Measurements from ENCODE around the gene ZDHHC23. TPM values are rescaled to one million over a fixed set of nuclear protein-coding genes. Genes with fewer than 3 reads are reported as not detected.
A peak's percentile ranks its signal among the peaks of the same experiment; 100 is the strongest.

Gene ZDHHC23
- total and polyA plus RNA-seq, 10 of the 15 experiments (the other 5 are each of a cell fraction or from before 2014, with no cell fraction given) = 0.79 to 4.6 (median 2.9) TPM

- WGBS (ENCODE audit: insufficient coverage, insufficient replicate concordance, low lambda C conversion rate, missing lambda C conversion rate) = 44% methylated on average over 7 of the region's 7 CpGs
- in situ Hi-C loops (cut with MboI) (no loop called here), intact Hi-C loops (cut with micrococcal nuclease; ENCODE audit: unreplicated experiment) (loop anchor here (5.0 kb wide), 1 partner anchor 110 kb away; the partner anchor contains the start of genes CCDC191 and QTRT2)
- Histone ChIP-seq H3K36me3 (ENCODE audit: control insufficient read depth in 2 of 2, insufficient read depth in 2 of 2, low read length in 1 of 2) (no peaks in the 10 kb centered on the region), H3K27ac (ENCODE audit: control insufficient read depth, insufficient read depth) (no peak overlapping the region), H4K20me1 (ENCODE audit: control insufficient read depth, insufficient read depth) (no peaks in the 10 kb centered on the region), H3K79me2 (ENCODE audit: control insufficient read depth, insufficient read depth, low read length) (no peaks in the 10 kb centered on the region), H3K9me3 (replicated peaks; ENCODE audit: control insufficient read depth, insufficient read depth, low read length) (no peaks in the 10 kb centered on the region), H3K4me1 (ENCODE audit: control insufficient read depth, insufficient read depth, low read length) (no peaks in the 10 kb centered on the region), H2AFZ (ENCODE audit: control insufficient read depth, low read depth, low read length) (peak overlapping the region; percentile 65), H3K27me3 (replicated peaks in 1 of 2; ENCODE audit: control insufficient read depth in 2 of 2, insufficient read depth in 2 of 2, low read length in 1 of 2) (no peaks in the 10 kb centered on the region), H3K9ac (ENCODE audit: control insufficient read depth, insufficient read depth, low read length) (no peak overlapping the region), H3K4me3 (0 out of 2 replicates have a peak overlapping the region, but pooled peaks have one; percentile 57), H3K4me2 (ENCODE audit: control insufficient read depth, insufficient read depth) (peak overlapping the region; percentile 99)
- ATAC-seq = no peak
- ChIA-PET SMC1A (ENCODE audit: uncharacterized antibody, unreplicated experiment) (no interaction called here), CTCF (no interaction called here), RAD21 (ENCODE audit: unreplicated experiment) (no interaction called here), POLR2A (no interaction called here)
- DNase-seq (ENCODE audit: low read depth, low spot score) = no peak
- FAIRE-seq = no peak
- no TSS peak for BruUV-seq (replicated peaks)
- TF ChIP-seq SP1 (IDR thresholded peaks at IDR 0.05; ENCODE audit: low read depth, low read length) (no peak), KLF5 (IDR thresholded peaks at IDR 0.05; ENCODE audit: partially characterized antibody) (no peak), FOXK2 (IDR thresholded peaks at IDR 0.05) (no peak), ZNF207 (IDR thresholded peaks at IDR 0.05; ENCODE audit: borderline replicate concordance) (no peak), RUNX3 (IDR thresholded peaks at IDR 0.05; ENCODE audit: low read length) (no peak), POLR2AphosphoS2 (IDR thresholded peaks at IDR 0.05; ENCODE audit: low read depth, low read length) (no peak), MTA2 (IDR thresholded peaks at IDR 0.05; ENCODE audit: low read depth) (no peak), ESRRA (IDR thresholded peaks at IDR 0.05; ENCODE audit: low read length) (no peak)
- TF ChIP-seq, protein P1, sequence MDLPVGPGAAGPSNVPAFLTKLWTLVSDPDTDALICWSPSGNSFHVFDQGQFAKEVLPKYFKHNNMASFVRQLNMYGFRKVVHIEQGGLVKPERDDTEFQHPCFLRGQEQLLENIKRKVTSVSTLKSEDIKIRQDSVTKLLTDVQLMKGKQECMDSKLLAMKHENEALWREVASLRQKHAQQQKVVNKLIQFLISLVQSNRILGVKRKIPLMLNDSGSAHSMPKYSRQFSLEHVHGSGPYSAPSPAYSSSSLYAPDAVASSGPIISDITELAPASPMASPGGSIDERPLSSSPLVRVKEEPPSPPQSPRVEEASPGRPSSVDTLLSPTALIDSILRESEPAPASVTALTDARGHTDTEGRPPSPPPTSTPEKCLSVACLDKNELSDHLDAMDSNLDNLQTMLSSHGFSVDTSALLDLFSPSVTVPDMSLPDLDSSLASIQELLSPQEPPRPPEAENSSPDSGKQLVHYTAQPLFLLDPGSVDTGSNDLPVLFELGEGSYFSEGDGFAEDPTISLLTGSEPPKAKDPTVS (IDR thresholded peaks at IDR 0.05; ENCODE audit: low read depth, low read length) = no peak
- TF ChIP-seq, protein P2, sequence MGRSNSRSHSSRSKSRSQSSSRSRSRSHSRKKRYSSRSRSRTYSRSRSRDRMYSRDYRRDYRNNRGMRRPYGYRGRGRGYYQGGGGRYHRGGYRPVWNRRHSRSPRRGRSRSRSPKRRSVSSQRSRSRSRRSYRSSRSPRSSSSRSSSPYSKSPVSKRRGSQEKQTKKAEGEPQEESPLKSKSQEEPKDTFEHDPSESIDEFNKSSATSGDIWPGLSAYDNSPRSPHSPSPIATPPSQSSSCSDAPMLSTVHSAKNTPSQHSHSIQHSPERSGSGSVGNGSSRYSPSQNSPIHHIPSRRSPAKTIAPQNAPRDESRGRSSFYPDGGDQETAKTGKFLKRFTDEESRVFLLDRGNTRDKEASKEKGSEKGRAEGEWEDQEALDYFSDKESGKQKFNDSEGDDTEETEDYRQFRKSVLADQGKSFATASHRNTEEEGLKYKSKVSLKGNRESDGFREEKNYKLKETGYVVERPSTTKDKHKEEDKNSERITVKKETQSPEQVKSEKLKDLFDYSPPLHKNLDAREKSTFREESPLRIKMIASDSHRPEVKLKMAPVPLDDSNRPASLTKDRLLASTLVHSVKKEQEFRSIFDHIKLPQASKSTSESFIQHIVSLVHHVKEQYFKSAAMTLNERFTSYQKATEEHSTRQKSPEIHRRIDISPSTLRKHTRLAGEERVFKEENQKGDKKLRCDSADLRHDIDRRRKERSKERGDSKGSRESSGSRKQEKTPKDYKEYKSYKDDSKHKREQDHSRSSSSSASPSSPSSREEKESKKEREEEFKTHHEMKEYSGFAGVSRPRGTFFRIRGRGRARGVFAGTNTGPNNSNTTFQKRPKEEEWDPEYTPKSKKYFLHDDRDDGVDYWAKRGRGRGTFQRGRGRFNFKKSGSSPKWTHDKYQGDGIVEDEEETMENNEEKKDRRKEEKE (IDR thresholded peaks at IDR 0.05) = no peak
- TF ChIP-seq, protein P3, sequence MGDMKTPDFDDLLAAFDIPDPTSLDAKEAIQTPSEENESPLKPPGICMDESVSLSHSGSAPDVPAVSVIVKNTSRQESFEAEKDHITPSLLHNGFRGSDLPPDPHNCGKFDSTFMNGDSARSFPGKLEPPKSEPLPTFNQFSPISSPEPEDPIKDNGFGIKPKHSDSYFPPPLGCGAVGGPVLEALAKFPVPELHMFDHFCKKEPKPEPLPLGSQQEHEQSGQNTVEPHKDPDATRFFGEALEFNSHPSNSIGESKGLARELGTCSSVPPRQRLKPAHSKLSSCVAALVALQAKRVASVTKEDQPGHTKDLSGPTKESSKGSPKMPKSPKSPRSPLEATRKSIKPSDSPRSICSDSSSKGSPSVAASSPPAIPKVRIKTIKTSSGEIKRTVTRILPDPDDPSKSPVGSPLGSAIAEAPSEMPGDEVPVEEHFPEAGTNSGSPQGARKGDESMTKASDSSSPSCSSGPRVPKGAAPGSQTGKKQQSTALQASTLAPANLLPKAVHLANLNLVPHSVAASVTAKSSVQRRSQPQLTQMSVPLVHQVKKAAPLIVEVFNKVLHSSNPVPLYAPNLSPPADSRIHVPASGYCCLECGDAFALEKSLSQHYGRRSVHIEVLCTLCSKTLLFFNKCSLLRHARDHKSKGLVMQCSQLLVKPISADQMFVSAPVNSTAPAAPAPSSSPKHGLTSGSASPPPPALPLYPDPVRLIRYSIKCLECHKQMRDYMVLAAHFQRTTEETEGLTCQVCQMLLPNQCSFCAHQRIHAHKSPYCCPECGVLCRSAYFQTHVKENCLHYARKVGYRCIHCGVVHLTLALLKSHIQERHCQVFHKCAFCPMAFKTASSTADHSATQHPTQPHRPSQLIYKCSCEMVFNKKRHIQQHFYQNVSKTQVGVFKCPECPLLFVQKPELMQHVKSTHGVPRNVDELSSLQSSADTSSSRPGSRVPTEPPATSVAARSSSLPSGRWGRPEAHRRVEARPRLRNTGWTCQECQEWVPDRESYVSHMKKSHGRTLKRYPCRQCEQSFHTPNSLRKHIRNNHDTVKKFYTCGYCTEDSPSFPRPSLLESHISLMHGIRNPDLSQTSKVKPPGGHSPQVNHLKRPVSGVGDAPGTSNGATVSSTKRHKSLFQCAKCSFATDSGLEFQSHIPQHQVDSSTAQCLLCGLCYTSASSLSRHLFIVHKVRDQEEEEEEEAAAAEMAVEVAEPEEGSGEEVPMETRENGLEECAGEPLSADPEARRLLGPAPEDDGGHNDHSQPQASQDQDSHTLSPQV (IDR thresholded peaks at IDR 0.05) = no peak
- TF ChIP-seq, protein P4, sequence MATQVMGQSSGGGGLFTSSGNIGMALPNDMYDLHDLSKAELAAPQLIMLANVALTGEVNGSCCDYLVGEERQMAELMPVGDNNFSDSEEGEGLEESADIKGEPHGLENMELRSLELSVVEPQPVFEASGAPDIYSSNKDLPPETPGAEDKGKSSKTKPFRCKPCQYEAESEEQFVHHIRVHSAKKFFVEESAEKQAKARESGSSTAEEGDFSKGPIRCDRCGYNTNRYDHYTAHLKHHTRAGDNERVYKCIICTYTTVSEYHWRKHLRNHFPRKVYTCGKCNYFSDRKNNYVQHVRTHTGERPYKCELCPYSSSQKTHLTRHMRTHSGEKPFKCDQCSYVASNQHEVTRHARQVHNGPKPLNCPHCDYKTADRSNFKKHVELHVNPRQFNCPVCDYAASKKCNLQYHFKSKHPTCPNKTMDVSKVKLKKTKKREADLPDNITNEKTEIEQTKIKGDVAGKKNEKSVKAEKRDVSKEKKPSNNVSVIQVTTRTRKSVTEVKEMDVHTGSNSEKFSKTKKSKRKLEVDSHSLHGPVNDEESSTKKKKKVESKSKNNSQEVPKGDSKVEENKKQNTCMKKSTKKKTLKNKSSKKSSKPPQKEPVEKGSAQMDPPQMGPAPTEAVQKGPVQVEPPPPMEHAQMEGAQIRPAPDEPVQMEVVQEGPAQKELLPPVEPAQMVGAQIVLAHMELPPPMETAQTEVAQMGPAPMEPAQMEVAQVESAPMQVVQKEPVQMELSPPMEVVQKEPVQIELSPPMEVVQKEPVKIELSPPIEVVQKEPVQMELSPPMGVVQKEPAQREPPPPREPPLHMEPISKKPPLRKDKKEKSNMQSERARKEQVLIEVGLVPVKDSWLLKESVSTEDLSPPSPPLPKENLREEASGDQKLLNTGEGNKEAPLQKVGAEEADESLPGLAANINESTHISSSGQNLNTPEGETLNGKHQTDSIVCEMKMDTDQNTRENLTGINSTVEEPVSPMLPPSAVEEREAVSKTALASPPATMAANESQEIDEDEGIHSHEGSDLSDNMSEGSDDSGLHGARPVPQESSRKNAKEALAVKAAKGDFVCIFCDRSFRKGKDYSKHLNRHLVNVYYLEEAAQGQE (IDR thresholded peaks at IDR 0.05; ENCODE audit: low read depth, low read length) = no peak
These were observed 982 bp upstream of the ZDHHC23 start for GRCh38 chr3:113946831-113947230.
